OCI-LY1 (cell line): ENCODE data around the gene NBEA.

Source experiments
- H2AFZ ChIP-seq: fragments of 200-600 bp; sonication (generic), shearing (Covaris generic); 2 replicates; pipeline ENCODE4 v1.6.0; 2014; ENCODE audit warnings: antibody characterized with exemption, mild to moderate bottlenecking, low read length
- H3F3A ChIP-seq: fragments of 200-600 bp; sonication (generic), shearing (Covaris generic); 2 replicates; pipeline ENCODE4 v1.6.0; 2014; ENCODE audit warnings: mild to moderate bottlenecking, antibody characterized with exemption, low read length, moderate library complexity; ENCODE audit not compliant: insufficient read depth
- H3K27ac ChIP-seq: fragments of 200-600 bp; sonication (generic); 2 replicates; pipeline ENCODE4 v1.5.1; 2014; ENCODE audit warnings: low read length, mixed run types, mild to moderate bottlenecking, low read depth; ENCODE audit not compliant: poor library complexity, severe bottlenecking
- H3K27me3 ChIP-seq: fragments of 200-600 bp; sonication (generic); 2 replicates; pipeline ENCODE4 v1.6.0; 2014; ENCODE audit warnings: antibody characterized with exemption, mild to moderate bottlenecking, low read length, moderate library complexity; ENCODE audit not compliant: insufficient read depth
- H3K36me3 ChIP-seq: fragments of 200-600 bp; sonication (generic); 2 replicates; pipeline ENCODE4 v1.6.1; 2014; ENCODE audit warnings: mild to moderate bottlenecking, antibody characterized with exemption, low read length, moderate library complexity, mixed read lengths; ENCODE audit not compliant: insufficient read depth
- H3K4me1 ChIP-seq: fragments of 200-600 bp; sonication (generic); 2 replicates; pipeline ENCODE4 v1.5.1; 2014; ENCODE audit warnings: mild to moderate bottlenecking, low read length, moderate library complexity; ENCODE audit not compliant: insufficient read depth, severe bottlenecking
- H3K4me2 ChIP-seq: fragments of 200-600 bp; sonication (generic), shearing (Covaris generic); 2 replicates; pipeline ENCODE4 v1.6.1; 2014; ENCODE audit warnings: low read length
- H3K4me3 ChIP-seq: fragments of 200-600 bp; sonication (generic); 2 replicates; pipeline ENCODE4 v1.5.1; 2014; ENCODE audit warnings: low read length, low read depth, mild to moderate bottlenecking, mixed read lengths; ENCODE audit not compliant: poor library complexity, severe bottlenecking
- H3K79me2 ChIP-seq: fragments of 200-600 bp; shearing (Covaris generic); 2 replicates; pipeline ENCODE4 v1.6.1; 2016; ENCODE audit warnings: mixed run types, low read length, mixed read lengths; ENCODE audit not compliant: insufficient read depth
- H3K9ac ChIP-seq: fragments of 200-600 bp; sonication (generic), shearing (Covaris generic); 2 replicates; pipeline ENCODE4 v1.6.1; 2014; ENCODE audit warnings: mild to moderate bottlenecking, low read length, mixed read lengths
- H3K9me2 ChIP-seq: fragments of 200-600 bp; sonication (generic), shearing (Covaris generic); 2 replicates; pipeline ENCODE4 v1.6.1; 2014; ENCODE audit warnings: low read depth, mild to moderate bottlenecking, low read length, mixed read lengths
- H3K9me3 ChIP-seq: fragments of 200-600 bp; shearing (Covaris generic); 2 replicates; pipeline ENCODE4 v1.6.1; 2014; ENCODE audit warnings: low read length, mixed read lengths
- H4K20me1 ChIP-seq: fragments of 200-600 bp; sonication (generic), shearing (Covaris generic); 2 replicates; pipeline ENCODE4 v1.6.0; 2016; ENCODE audit warnings: mild to moderate bottlenecking, low read length; ENCODE audit not compliant: insufficient read depth
- EZH2 ChIP-seq: fragments of 200-600 bp; sonication (generic), shearing (Covaris generic); IDR thresholded peaks from 2 replicates; pipeline ENCODE4 v1.8.0; 2017; ENCODE audit warnings: borderline replicate concordance, mixed run types, mild to moderate bottlenecking, antibody characterized with exemption, low read length, moderate library complexity, mixed read lengths
- TF ChIP-seq, protein P1 (sequence below): fragments of 200-600 bp; sonication (generic), shearing (Covaris generic); IDR thresholded peaks from 2 replicates; pipeline ENCODE4 v1.5.1; 2017; ENCODE audit warnings: mild to moderate bottlenecking, antibody characterized with exemption, low read length, moderate library complexity, mixed read lengths

The NBEA gene

DNA sequence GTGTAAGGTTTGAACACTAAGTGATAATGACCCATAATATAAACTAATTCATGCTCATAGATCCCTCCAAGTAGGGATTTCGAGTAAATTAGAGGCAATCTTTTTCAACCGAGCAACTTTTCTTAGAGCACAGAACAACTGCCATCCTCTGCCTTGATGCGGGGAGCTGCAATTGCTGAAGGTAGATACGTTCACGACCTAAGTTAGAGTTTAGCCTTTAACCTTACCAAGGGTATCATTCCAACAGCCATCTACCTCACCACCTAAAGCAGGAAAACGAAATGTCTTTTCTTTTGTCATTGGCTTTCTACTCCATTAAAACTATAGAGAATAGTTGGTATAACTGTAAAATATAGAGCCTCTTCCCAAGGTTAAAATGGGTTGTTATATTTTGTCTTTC is 42.2 kb upstream of the NBEA start:
- no peak overlapping the region for H3K4me2 ChIP-seq
- no peaks in the 10 kb centered on the region for H3K9me2 ChIP-seq
- no peaks in the 10 kb centered on the region for H3F3A ChIP-seq
- H3K27ac ChIP-seq = no peak overlapping the region
- H3K27me3 ChIP-seq = no peaks in the 10 kb centered on the region
- no peaks in the 10 kb centered on the region for H3K79me2 ChIP-seq
- H3K4me1 ChIP-seq = no peaks in the 10 kb centered on the region
- TF ChIP-seq EZH2 = no peak
- TF ChIP-seq, protein P1, sequence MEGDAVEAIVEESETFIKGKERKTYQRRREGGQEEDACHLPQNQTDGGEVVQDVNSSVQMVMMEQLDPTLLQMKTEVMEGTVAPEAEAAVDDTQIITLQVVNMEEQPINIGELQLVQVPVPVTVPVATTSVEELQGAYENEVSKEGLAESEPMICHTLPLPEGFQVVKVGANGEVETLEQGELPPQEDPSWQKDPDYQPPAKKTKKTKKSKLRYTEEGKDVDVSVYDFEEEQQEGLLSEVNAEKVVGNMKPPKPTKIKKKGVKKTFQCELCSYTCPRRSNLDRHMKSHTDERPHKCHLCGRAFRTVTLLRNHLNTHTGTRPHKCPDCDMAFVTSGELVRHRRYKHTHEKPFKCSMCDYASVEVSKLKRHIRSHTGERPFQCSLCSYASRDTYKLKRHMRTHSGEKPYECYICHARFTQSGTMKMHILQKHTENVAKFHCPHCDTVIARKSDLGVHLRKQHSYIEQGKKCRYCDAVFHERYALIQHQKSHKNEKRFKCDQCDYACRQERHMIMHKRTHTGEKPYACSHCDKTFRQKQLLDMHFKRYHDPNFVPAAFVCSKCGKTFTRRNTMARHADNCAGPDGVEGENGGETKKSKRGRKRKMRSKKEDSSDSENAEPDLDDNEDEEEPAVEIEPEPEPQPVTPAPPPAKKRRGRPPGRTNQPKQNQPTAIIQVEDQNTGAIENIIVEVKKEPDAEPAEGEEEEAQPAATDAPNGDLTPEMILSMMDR = no peak
- H3K9ac ChIP-seq = no peak overlapping the region
- no peak overlapping the region for H3K4me3 ChIP-seq
- no peaks in the 10 kb centered on the region for H3K36me3 ChIP-seq
- no peaks in the 10 kb centered on the region for H4K20me1 ChIP-seq
- no peaks in the 10 kb centered on the region for H3K9me3 ChIP-seq
- H2AFZ ChIP-seq = no peak overlapping the region

DNA sequence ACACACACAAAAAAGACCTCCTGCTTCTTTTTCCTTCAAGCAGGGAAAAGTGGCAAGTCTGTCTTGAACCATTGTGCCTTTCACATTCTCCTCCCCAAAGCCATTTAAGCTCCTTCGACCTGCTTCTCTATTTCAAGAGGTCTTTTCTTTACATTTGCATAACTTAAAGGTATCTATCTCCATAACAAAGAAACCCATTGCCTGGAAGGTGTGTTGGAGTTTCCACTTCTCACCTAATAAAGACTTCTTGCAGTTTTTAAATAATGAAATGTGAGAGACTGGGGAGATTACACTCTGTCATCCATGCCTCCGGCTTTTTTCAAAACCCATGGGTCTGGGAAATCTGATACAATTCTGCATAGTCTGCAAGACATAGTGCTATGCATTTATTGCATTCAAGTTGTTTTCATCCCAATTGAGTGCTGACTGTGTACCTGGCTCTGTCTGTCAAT is 41.8 kb upstream of the NBEA start:
- H3K9ac ChIP-seq = no peak overlapping the region
- H3K4me3 ChIP-seq = no peak overlapping the region
- H3K4me2 ChIP-seq = no peak overlapping the region
- H3K27me3 ChIP-seq = no peaks in the 10 kb centered on the region
- TF ChIP-seq EZH2 = no peak
- TF ChIP-seq, protein P1 = no peak
- no peak overlapping the region for H3K27ac ChIP-seq
- no peaks in the 10 kb centered on the region for H3F3A ChIP-seq
- no peak overlapping the region for H2AFZ ChIP-seq
- H3K36me3 ChIP-seq = no peaks in the 10 kb centered on the region
- no peaks in the 10 kb centered on the region for H3K9me2 ChIP-seq
- H3K4me1 ChIP-seq = no peaks in the 10 kb centered on the region
- H3K79me2 ChIP-seq = no peaks in the 10 kb centered on the region
- no peaks in the 10 kb centered on the region for H3K9me3 ChIP-seq
- no peaks in the 10 kb centered on the region for H4K20me1 ChIP-seq

- Histone ChIP-seq H3K27me3 (no peaks in the 10 kb centered on the region), H3K27ac (no peak overlapping the region), H3K4me1 (no peaks in the 10 kb centered on the region), H3K9ac (no peak overlapping the region), H3K4me2 (no peak overlapping the region), H3K4me3 (no peak overlapping the region), H3F3A (no peaks in the 10 kb centered on the region), H3K9me3 (no peaks in the 10 kb centered on the region), H3K79me2 (no peaks in the 10 kb centered on the region), H2AFZ (no peak overlapping the region), H3K36me3 (no peaks in the 10 kb centered on the region), H4K20me1 (no peaks in the 10 kb centered on the region), H3K9me2 (no peaks in the 10 kb centered on the region)
- TF ChIP-seq, protein P1 = no peak
- no peak for TF ChIP-seq EZH2
Measured at GRCh38 chr13:34901572-34901971, 40.5 kb upstream of the NBEA start.
